Tibial nerve (tissue), 4 donors: ENCODE results near the gene INTS1. TPM values are rescaled to one million over a fixed set of nuclear protein-coding genes. Genes with fewer than 3 reads are reported as not detected.

ENCODE experiments used
- DNase-seq, 2 donors: peaks; one replicate each; pipeline ENCODE4 v3.0.0-alpha.2; 2019; ENCODE audit warnings: low spot score in 2 of 2
- H3K27ac ChIP-seq, 4 donors: fragments of 200-600 bp; sonication (generic) in 3 of 4; one replicate each; pipeline ENCODE4 v1.5.1; 2017 to 2019; ENCODE audit warnings: mild to moderate bottlenecking in 1 of 4
- H3K27me3 ChIP-seq, 2 donors: fragments of 200-600 bp; sonication (generic) in 1 of 2; one replicate each; pipeline versions ENCODE4 v1.5.1 to v1.6.0; 2017 to 2019
- H3K36me3 ChIP-seq, 3 donors: fragments of 200-600 bp; sonication (generic); one replicate each; pipeline ENCODE4 v1.5.1; 2018 to 2019
- H3K4me1 ChIP-seq, 4 donors: fragments of 200-600 bp; sonication (generic) in 3 of 4; one replicate each; pipeline ENCODE4 v1.5.1; 2017 to 2019
- H3K4me3 ChIP-seq, 4 donors: fragments of 200-600 bp; sonication (generic) in 3 of 4; one replicate each; pipeline ENCODE4 v1.5.1; 2017 to 2019; ENCODE audit warnings: mild to moderate bottlenecking in 1 of 4, moderate library complexity in 1 of 4
- H3K9me3 ChIP-seq, 4 donors: fragments of 200-600 bp; sonication (generic) in 3 of 4; one replicate each; pipeline ENCODE4 v1.5.1; 2017 to 2019
- EP300 ChIP-seq, 2 donors: sonication (generic); formaldehyde crosslinking; IDR thresholded peaks; one replicate each; pipeline ENCODE4 v1.6.1; 2017; ENCODE audit warnings: antibody characterized with exemption in 2 of 2, mild to moderate bottlenecking in 1 of 2
- POLR2A ChIP-seq, 2 donors: fragments of 450-650 bp; IDR thresholded peaks; one replicate each; pipeline ENCODE4 v1.6.1; 2017; ENCODE audit warnings: antibody characterized with exemption in 2 of 2, mild to moderate bottlenecking in 2 of 2, moderate library complexity in 2 of 2
- WGBS, 2 donors: methylation state at CpG; one replicate each; pipeline ENCODE4 v1.1.5; 2018; 5-methylcytosine and 5-hydroxymethylcytosine counted together
- total RNA-seq, 4 donors: library from RNA; depleted of rRNA; stranded (reverse); fragments of >200 nt; gene quantifications; one replicate each; pipeline ENCODE4 v1.1.0, GENCODE V29; 2016
- TF ChIP-seq, protein P1 (sequence below), 5 experiments: fragments of 200-600 bp in 3 of 5; fragments of 450-650 bp in 2 of 5; sonication (generic) in 3 of 5; IDR thresholded peaks; one replicate each; pipeline ENCODE4 v1.5.1; 2016 to 2019; ENCODE audit warnings: antibody characterized with exemption in 5 of 5, mild to moderate bottlenecking in 3 of 5, moderate library complexity in 2 of 5

Gene INTS1
- total RNA-seq, 4 donors from 2014 or later = 45.7 to 81.6 (median 52.3) TPM

GRCh38 chr7:1441615-1442354 is 62.4 kb downstream of the INTS1 start:
- Histone ChIP-seq H3K4me1 (peaks cover 0 to 17% (median 3%) of the 10 kb centered on the region in 4 donors), H3K27me3 (no peaks in the 10 kb centered on the region), H3K9me3 (no peaks in the 10 kb centered on the region), H3K27ac (no peak overlapping the region), H3K4me3 (no peak overlapping the region), H3K36me3 (peaks cover 0 to 84% (median 0%) of the 10 kb centered on the region in 3 donors)
- no peak for DNase-seq
- 84 to 85% methylated on average over 40 of the region's 41 CpGs for WGBS, 2 donors
- TF ChIP-seq, protein P1, sequence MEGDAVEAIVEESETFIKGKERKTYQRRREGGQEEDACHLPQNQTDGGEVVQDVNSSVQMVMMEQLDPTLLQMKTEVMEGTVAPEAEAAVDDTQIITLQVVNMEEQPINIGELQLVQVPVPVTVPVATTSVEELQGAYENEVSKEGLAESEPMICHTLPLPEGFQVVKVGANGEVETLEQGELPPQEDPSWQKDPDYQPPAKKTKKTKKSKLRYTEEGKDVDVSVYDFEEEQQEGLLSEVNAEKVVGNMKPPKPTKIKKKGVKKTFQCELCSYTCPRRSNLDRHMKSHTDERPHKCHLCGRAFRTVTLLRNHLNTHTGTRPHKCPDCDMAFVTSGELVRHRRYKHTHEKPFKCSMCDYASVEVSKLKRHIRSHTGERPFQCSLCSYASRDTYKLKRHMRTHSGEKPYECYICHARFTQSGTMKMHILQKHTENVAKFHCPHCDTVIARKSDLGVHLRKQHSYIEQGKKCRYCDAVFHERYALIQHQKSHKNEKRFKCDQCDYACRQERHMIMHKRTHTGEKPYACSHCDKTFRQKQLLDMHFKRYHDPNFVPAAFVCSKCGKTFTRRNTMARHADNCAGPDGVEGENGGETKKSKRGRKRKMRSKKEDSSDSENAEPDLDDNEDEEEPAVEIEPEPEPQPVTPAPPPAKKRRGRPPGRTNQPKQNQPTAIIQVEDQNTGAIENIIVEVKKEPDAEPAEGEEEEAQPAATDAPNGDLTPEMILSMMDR (IDR thresholded peaks at IDR 0.05) = peak in 1 of 5 experiments; percentile 22
- no peak for TF ChIP-seq POLR2A (IDR thresholded peaks at IDR 0.05)

DNA sequence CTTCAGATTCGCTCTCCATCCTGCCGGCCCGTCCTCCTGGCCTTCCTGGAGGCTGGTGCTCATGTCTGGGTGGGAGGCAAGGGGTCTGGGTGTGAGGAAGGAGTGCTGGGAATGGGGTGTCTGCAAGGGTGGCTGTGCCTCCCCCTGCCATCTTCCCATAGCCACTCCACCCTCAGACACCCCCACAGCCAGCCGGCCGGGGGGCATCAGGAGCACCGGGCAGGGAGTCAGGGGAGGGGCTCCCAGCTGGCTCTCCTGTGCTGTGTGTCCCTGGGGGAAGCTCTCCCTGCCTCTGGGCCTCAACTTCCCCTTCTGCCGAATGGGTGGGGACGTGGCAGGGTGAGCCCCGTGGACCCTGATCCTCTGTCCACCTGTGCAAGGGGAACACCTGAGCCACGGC is 63.6 kb downstream of the INTS1 start:
- TF ChIP-seq, protein P1 (IDR thresholded peaks at IDR 0.05) = no peak
- TF ChIP-seq EP300 (IDR thresholded peaks at IDR 0.05) = no peak
- TF ChIP-seq POLR2A (IDR thresholded peaks at IDR 0.05) = no peak
- no peaks in the 10 kb centered on the region for H3K27me3 ChIP-seq
- 76 to 84% methylated on average over 10 of the region's 10 CpGs for WGBS, 2 donors
- no peaks in the 10 kb centered on the region for H3K9me3 ChIP-seq
- no peak overlapping the region for H3K4me3 ChIP-seq
- peaks cover 0 to 9% (median 0%) of the 10 kb centered on the region in 4 donors for H3K4me1 ChIP-seq
- H3K27ac ChIP-seq = no peak overlapping the region
- no peak for DNase-seq
- peaks cover 0 to 96% (median 0%) of the 10 kb centered on the region in 3 donors for H3K36me3 ChIP-seq

DNA sequence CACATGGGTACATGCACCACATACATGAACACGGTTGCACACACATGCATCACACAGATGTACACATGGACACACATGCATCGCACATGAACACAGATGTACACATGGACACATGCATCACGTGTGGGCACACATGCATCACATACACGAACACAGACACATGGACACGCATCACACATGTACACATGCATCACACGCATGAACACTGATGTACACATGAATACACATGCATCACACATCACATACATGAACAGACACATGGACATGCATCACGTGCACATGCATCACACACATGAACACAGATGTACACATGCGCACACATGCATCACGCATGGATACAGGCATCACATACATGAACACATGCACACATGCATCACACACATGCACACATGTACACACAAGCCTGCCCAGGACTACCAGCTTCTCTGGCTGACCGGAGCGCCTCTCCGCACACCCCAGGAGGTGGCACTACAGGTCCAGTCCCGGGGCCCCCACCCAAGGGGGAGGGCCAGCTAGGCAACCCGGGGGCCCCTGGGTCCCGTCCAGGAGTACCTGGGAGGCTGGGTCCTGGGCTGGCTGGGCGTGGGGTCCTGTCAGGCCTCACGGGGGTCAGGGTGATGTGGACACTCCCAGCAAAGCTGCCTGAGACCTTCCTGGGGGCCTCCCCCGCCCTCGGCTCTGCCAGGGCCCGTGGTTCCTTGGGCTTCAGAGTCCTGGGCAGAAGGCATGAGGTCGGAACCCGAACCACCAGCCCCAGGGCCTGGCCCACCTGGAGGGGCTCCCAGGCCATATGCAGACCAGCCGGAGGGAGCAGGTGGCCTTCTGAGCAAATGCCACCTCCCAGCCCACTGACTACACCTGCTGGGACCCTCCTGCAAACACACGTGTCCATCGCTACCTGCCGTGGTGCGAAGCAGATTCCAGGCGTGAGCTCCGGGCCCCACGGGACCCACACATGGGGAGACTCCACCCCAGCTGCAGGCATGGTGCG is 64.5 kb downstream of the INTS1 start:
- DNase-seq = no peak
- TF ChIP-seq EP300 (IDR thresholded peaks at IDR 0.05) (no peak), POLR2A (IDR thresholded peaks at IDR 0.05) (no peak)
- TF ChIP-seq, protein P1 (IDR thresholded peaks at IDR 0.05) = peak in 1 of 5 experiments; percentile 14
- Histone ChIP-seq H3K4me1 (no peaks in the 10 kb centered on the region), H3K27ac (no peak overlapping the region), H3K36me3 (peaks cover 0 to 98% (median 0%) of the 10 kb centered on the region in 3 donors), H3K27me3 (no peaks in the 10 kb centered on the region), H3K4me3 (no peak overlapping the region), H3K9me3 (no peaks in the 10 kb centered on the region)
- WGBS, 2 donors = 87 to 91% methylated on average over 20 to 23 of the region's 31 CpGs

GRCh38 chr7:1438821-1439220 is 65.4 kb downstream of the INTS1 start:
- TF ChIP-seq EP300 (IDR thresholded peaks at IDR 0.05) (no peak), POLR2A (IDR thresholded peaks at IDR 0.05) (no peak)
- TF ChIP-seq, protein P1 (IDR thresholded peaks at IDR 0.05) = no peak
- peaks cover 0 to 98% (median 0%) of the 10 kb centered on the region in 3 donors for H3K36me3 ChIP-seq
- no peaks in the 10 kb centered on the region for H3K27me3 ChIP-seq
- H3K9me3 ChIP-seq = no peaks in the 10 kb centered on the region
- no peak overlapping the region for H3K4me3 ChIP-seq
- no peak overlapping the region for H3K27ac ChIP-seq
- H3K4me1 ChIP-seq = no peaks in the 10 kb centered on the region
- no peak for DNase-seq
- whole genome bisulfite sequencing, 2 donors = 70 to 81% methylated on average over 7 to 9 of the region's 15 CpGs
